K562 (cell line): Measurements from ENCODE around the gene FBXW2. TPM values are rescaled to one million over a fixed set of nuclear protein-coding genes. Genes with fewer than 3 reads are reported as not detected.

Experiments used
- ATAC-seq: fragments of 200-7000 bp; cut with Tn5 transposase; 3 replicates; pipeline ENCODE4 v1.9.1; 2020; ENCODE audit warnings: moderate library complexity
- BruUV-seq: library from RNA; stranded (reverse); fragments of 400-500 nt; replicated peaks from 2 replicates; lab custom pipeline; 2021; lab: Mats Ljungman, UMichigan
- CTCF ChIA-PET: fragments of 300-600 bp; formaldehyde crosslinking; extraction: SDS; loops from one replicate; lab custom pipeline; 2021; ENCODE audit warnings: low intra/inter-chr PET ratio; lab: Yijun Ruan, JAX
- POLR2A ChIA-PET: fragments of 300-600, 350-650 bp; sonication (Branson Sonifier 250); formaldehyde crosslinking; extraction: SDS; loops from one replicate; lab custom pipeline; 2021; ENCODE audit warnings: antibody characterized with exemption, inconsistent platforms; lab: Yijun Ruan, JAX
- DNase-seq, 4 experiments: peaks; one replicate each; pipeline versions ENCODE4 v3.0.0 to v3.0.0-alpha.2; 2011 to 2018; ENCODE audit warnings: low spot score in 3 of 4, mixed read lengths in 3 of 4; ENCODE audit errors: extremely low read depth in 1 of 4
- FAIRE-seq: peaks from 2 replicates; lab custom pipeline; 2011; peaks lifted over from hg19 to GRCh38; lab: Jason Lieb, UNC
- H2AFZ ChIP-seq: 2 replicates; pipeline ENCODE4 v1.6.0; 2011; ENCODE audit warnings: low read depth, low read length, control low read depth, inconsistent platforms
- H3K27ac ChIP-seq: fragments of 200-600 bp; 3 replicates; pipeline ENCODE4 v1.8.0; 2011; ENCODE audit warnings: low read depth, mild to moderate bottlenecking, control low read depth, inconsistent platforms, low read length, moderate library complexity, mixed read lengths; ENCODE audit errors: extremely low read depth
- H3K27me3 ChIP-seq, 2 experiments: fragments of 300-600 bp in 1 of 2; 2 replicates in 1 of 2; 3 replicates in 1 of 2; pipeline versions ENCODE4 v1.6.0 to v1.8.0; 2011; ENCODE audit warnings: inconsistent platforms in 2 of 2, low read length in 2 of 2, mild to moderate bottlenecking in 1 of 2, mixed read lengths in 1 of 2, moderate library complexity in 1 of 2; ENCODE audit not compliant: control insufficient read depth in 2 of 2, insufficient read depth in 2 of 2
- H3K36me3 ChIP-seq: fragments of 300-600 bp; 3 replicates; pipeline ENCODE4 v1.8.0; 2011; ENCODE audit warnings: mild to moderate bottlenecking, low read length, inconsistent platforms; ENCODE audit not compliant: control insufficient read depth, insufficient read depth
- H3K4me1 ChIP-seq, 2 experiments: fragments of 200-600 bp in 1 of 2; replicated peaks in 1 of 2; 2 replicates in 1 of 2; 3 replicates in 1 of 2; pipeline versions ENCODE4 v1.5.1 to v1.8.0; 2011; ENCODE audit warnings: inconsistent platforms in 2 of 2, low read length in 2 of 2, mild to moderate bottlenecking in 1 of 2, mixed read lengths in 1 of 2, moderate library complexity in 1 of 2; ENCODE audit not compliant: control insufficient read depth in 2 of 2, insufficient read depth in 2 of 2
- H3K4me2 ChIP-seq: 2 replicates; pipeline ENCODE4 v1.6.1; 2011; ENCODE audit warnings: low read length, control low read depth, inconsistent platforms, mixed read lengths; ENCODE audit not compliant: insufficient read depth
- H3K4me3 ChIP-seq: fragments of 200-600 bp; sonication (generic), shearing (Covaris generic); 2 replicates; pipeline ENCODE4 v1.5.1; 2016; ENCODE audit warnings: control low read depth, inconsistent platforms
- H3K79me2 ChIP-seq: fragments of 200-600 bp; 3 replicates; pipeline ENCODE4 v1.8.0; 2011; ENCODE audit warnings: low read length, inconsistent platforms; ENCODE audit not compliant: control insufficient read depth, insufficient read depth
- H3K9ac ChIP-seq, 2 experiments: 2 replicates each; pipeline versions ENCODE4 v1.6.0 to v1.6.1; 2011; ENCODE audit warnings: low read depth in 2 of 2, low read length in 2 of 2, control low read depth in 1 of 2, inconsistent platforms in 1 of 2, mild to moderate bottlenecking in 1 of 2, mixed read lengths in 1 of 2; ENCODE audit not compliant: insufficient read depth in 1 of 2
- H3K9me1 ChIP-seq: one replicate; pipeline ENCODE4 v1.6.0; 2011; ENCODE audit warnings: inconsistent platforms, mild to moderate bottlenecking, low read length, moderate library complexity; ENCODE audit not compliant: control insufficient read depth, insufficient read depth
- H3K9me3 ChIP-seq: replicated peaks from 2 replicates; pipeline ENCODE4 v1.5.1; 2011; ENCODE audit warnings: low read depth, low read length, inconsistent platforms; ENCODE audit not compliant: control insufficient read depth, insufficient read depth
- H4K20me1 ChIP-seq: replicated peaks from 2 replicates; pipeline ENCODE4 v1.6.1; 2011; ENCODE audit warnings: low read length, inconsistent platforms, mixed read lengths; ENCODE audit not compliant: control insufficient read depth, insufficient read depth
- CHD2 ChIP-seq: IDR thresholded peaks from 2 replicates; pipeline ENCODE4 v1.6.1; 2011; ENCODE audit warnings: low read depth, low read length
- NFIC ChIP-seq: fragments of 450-650 bp; IDR thresholded peaks from 2 replicates; pipeline ENCODE4 v1.6.1; 2017; ENCODE audit warnings: mild to moderate bottlenecking, inconsistent platforms
- ZNF436 ChIP-seq: fragments of 250-450, 450-650 bp; sonication (Bioruptor Pico); formaldehyde crosslinking; IDR thresholded peaks from 2 replicates; pipeline ENCODE4 v1.7.0; 2020; ENCODE audit warnings: mild to moderate bottlenecking
- ZNF644 ChIP-seq: fragments of 200-800 bp; sonication (Bioruptor generic); IDR thresholded peaks from 2 replicates; pipeline ENCODE4 v1.6.1; 2016; ENCODE audit warnings: low read depth, missing genetic modification characterization, missing compliant biosample characterization
- WGBS: fragments of 100-300 bp; shearing (Covaris generic); methylation state at CpG from one replicate; pipeline ENCODE4 v1.1.6; 2016; ENCODE audit warnings: low coverage, mixed read lengths; ENCODE audit not compliant: insufficient coverage; ENCODE audit errors: missing lambda C conversion rate; 5-methylcytosine and 5-hydroxymethylcytosine counted together
- in situ Hi-C: fragments of 300-500 bp; cut with MboI; formaldehyde crosslinking; loops from 4 replicates; pipeline ENCODE4 v1.15.0; 2018; ENCODE audit warnings: inconsistent platforms, mixed read lengths
- intact Hi-C: fragments of 100-400 bp; cut with micrococcal nuclease; formaldehyde crosslinking; loops from 2 replicates; pipeline ENCODE4 v1.14.2; 2022
- polyA plus RNA-seq, 8 experiments: library from polyadenylated mRNA; depleted of rRNA in 4 of 8; stranded (reverse) in 5 of 8; unstranded in 3 of 8; fragments of >200 nt; fragmentation: Nextera tagmentation in 2 of 8; fragmentation: Illumina TruSeq in 1 of 8; extraction: Ambion mirVana in 2 of 8; extraction: Trizol in 1 of 8; gene quantifications; 2 replicates each; pipeline versions ENCODE4 v1.2.1 to v1.2.3, GENCODE V29; 2011 to 2014; ENCODE audit warnings: inconsistent platforms in 1 of 8, missing spikeins in 1 of 8
- total RNA-seq, 7 experiments: library from RNA; depleted of rRNA in 6 of 7; stranded (reverse); fragments of >200 nt in 6 of 7; fragmentation: Illumina TruSeq in 2 of 7; extraction: Trizol in 2 of 7; gene quantifications; 2 replicates each; pipeline versions ENCODE4 v1.2.1 to v1.2.3, GENCODE V29; 2011 to 2021; ENCODE audit warnings: low replicate concordance in 1 of 7
- TF ChIP-seq, protein P1 (sequence below), 2 experiments: fragments of 450-650 bp in 1 of 2; sonication (generic) in 1 of 2; formaldehyde crosslinking; conservative IDR thresholded peaks; 2 replicates each; pipeline versions ENCODE4 v1.4.0 to v1.8.1; 2020 to 2022; ENCODE audit warnings: mild to moderate bottlenecking in 1 of 2, missing genetic modification reagents in 1 of 2

FBXW2 gene
- total and polyA plus RNA-seq, 9 of the 15 experiments (the other 6 are each of a cell fraction or from before 2014, with no cell fraction given) = 2.5 to 57.8 (median 28.1) TPM

DNA sequence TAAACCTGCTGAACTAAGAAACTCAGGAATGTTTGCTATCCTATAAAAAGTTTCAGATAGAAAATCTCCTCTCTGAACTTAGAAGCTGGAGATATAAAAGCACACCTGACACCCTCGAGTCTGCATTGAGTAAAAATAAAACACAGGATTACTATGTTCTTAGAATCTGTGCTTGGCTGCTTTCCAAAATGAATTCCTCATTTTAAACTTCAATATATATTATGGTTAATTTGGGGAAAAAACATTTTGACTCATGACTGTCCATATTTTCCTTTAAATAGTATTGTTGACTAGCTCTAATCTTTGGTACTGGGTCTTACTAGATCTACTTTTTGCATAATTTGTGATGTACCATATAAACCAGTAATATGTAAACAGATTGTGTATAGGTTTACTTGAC is 36.7 kb downstream of the FBXW2 start:
- FAIRE-seq (no peak), DNase-seq (no peak), ATAC-seq (no peak)
- H3K9me1 ChIP-seq = no peaks in the 10 kb centered on the region
- TF ChIP-seq NFIC (0 out of 2 replicates have a peak, but pooled peaks have one; percentile 10), CHD2 (no peak), ZNF644 (tag) (no peak), ZNF436 (no peak)
- TF ChIP-seq, protein P1, sequence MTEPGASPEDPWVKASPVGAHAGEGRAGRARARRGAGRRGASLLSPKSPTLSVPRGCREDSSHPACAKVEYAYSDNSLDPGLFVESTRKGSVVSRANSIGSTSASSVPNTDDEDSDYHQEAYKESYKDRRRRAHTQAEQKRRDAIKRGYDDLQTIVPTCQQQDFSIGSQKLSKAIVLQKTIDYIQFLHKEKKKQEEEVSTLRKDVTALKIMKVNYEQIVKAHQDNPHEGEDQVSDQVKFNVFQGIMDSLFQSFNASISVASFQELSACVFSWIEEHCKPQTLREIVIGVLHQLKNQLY (CRISPR knock-in tag; conservative IDR thresholded peaks at IDR 0.05) = no peak
- ChIA-PET POLR2A (interaction anchor here (0.7 to 1.5 kb wide), 2 partner anchors 10 to 180 kb away, joined by 3 to 8 read pairs; no protein-coding TSS in a partner anchor), CTCF (interaction anchor here (1.1 to 2.4 kb wide), 2 partner anchors 180 to 644 kb away, joined by 6 to 12 read pairs; no protein-coding TSS in a partner anchor)
- H3K79me2 ChIP-seq = no peaks in the 10 kb centered on the region
- no peaks in the 10 kb centered on the region for H4K20me1 ChIP-seq
- H3K9ac ChIP-seq = no peak overlapping the region
- H3K27ac ChIP-seq = no peak overlapping the region
- no peak overlapping the region for H3K4me3 ChIP-seq
- H3K4me1 ChIP-seq = no peaks in the 10 kb centered on the region; a peak in 1 of 5 replicates
- H2AFZ ChIP-seq = no peak overlapping the region
- H3K36me3 ChIP-seq = peaks cover 38% of the 10 kb centered on the region; the same call in 2 of the 3 replicates
- in situ Hi-C loops = loop anchor here (10.0 kb wide), 1 partner anchor 638 kb away; no protein-coding TSS in a partner anchor
- no peaks in the 10 kb centered on the region for H3K27me3 ChIP-seq
- 27% methylated on average over 1 of the region's 1 CpG for WGBS
- no peaks in the 10 kb centered on the region for H3K9me3 ChIP-seq
- BruUV-seq = no TSS peak
- no peak overlapping the region for H3K4me2 ChIP-seq
- intact Hi-C loops = loop anchor here (1.0 to 5.0 kb wide), 7 partner anchors 111 to 646 kb away; partner anchors contain the start of gene RAB14
